NCI-H526 (cell line): Measurements from ENCODE around the gene RAMP3.

Experiments
- DNase-seq, 2 experiments: peaks; one replicate each; lab custom pipeline; 2025; lab: John Stamatoyannopoulos, UW

The RAMP3 gene

GRCh38 chr7:45179666-45180065 is 22.1 kb downstream of the RAMP3 start:
- DNase-seq = no peak

GRCh38 chr7:45180084-45180986 is 22.7 kb downstream of the RAMP3 start:
- DNase-seq = no peak

GRCh38 chr7:45181286-45181960 is 23.8 kb downstream of the RAMP3 start:
- DNase-seq = no peak

- DNase-seq = no peak
Measured at GRCh38 chr7:45181991-45182855, 24.6 kb downstream of the RAMP3 start.

GRCh38 chr7:45182856-45183710 is 25.5 kb downstream of the RAMP3 start:
- no peak for DNase-seq

- no peak for DNase-seq
Measured at GRCh38 chr7:45183711-45184210, 26.2 kb downstream of the RAMP3 start.

GRCh38 chr7:45184326-45185027 is 26.9 kb downstream of the RAMP3 start:
- no peak for DNase-seq

GRCh38 chr7:45185028-45185863 is 27.7 kb downstream of the RAMP3 start:
- no peak for DNase-seq

- no peak for DNase-seq
Measured at GRCh38 chr7:45185864-45186250, 28.3 kb downstream of the RAMP3 start.

GRCh38 chr7:45186261-45186813 is 28.7 kb downstream of the RAMP3 start:
- no peak for DNase-seq

- DNase-seq = no peak
Measured at GRCh38 chr7:45187089-45187945, 29.7 kb downstream of the RAMP3 start.

GRCh38 chr7:45187946-45188411 is 30.4 kb downstream of the RAMP3 start:
- DNase-seq = no peak

GRCh38 chr7:45188736-45189135 is 31.1 kb downstream of the RAMP3 start:
- DNase-seq = no peak

- no peak for DNase-seq
Measured at GRCh38 chr7:45189151-45189970, 31.8 kb downstream of the RAMP3 start.

- no peak for DNase-seq
Measured at GRCh38 chr7:45190406-45191165, 33.0 kb downstream of the RAMP3 start.

GRCh38 chr7:45191396-45191795 is 33.8 kb downstream of the RAMP3 start:
- no peak for DNase-seq

- no peak for DNase-seq
Measured at GRCh38 chr7:45192621-45193041, 35.0 kb downstream of the RAMP3 start.
